ENCODE results near the gene ELFN1.

ELFN1 gene

GRCh38 chr7:1775389-1775788, 105.3 kb downstream of the ELFN1 start:
- no peak for TF ChIP-seq CTCF (IDR thresholded peaks at IDR 0.05; ENCODE audit: borderline replicate concordance, control extremely low read depth, extremely low read depth, insufficient read depth, missing control alignments)
- no peak for DNase-seq (ENCODE audit: low spot score)
- in situ Hi-C loops (cut with MboI; ENCODE audit: low sequenced_read_pairs, unreplicated experiment), result no loop called here

- no peak for TF ChIP-seq CTCF (IDR thresholded peaks at IDR 0.05; ENCODE audit: borderline replicate concordance, control extremely low read depth, extremely low read depth, insufficient read depth, missing control alignments)
- DNase-seq (ENCODE audit: low spot score), result no peak
- in situ Hi-C loops (cut with MboI; ENCODE audit: low sequenced_read_pairs, unreplicated experiment), result no loop called here
These were observed 107.0 kb downstream of the ELFN1 start for GRCh38 chr7:1777122-1777521.

- DNase-seq (ENCODE audit: low spot score), result no peak
- TF ChIP-seq CTCF (IDR thresholded peaks at IDR 0.05; ENCODE audit: borderline replicate concordance, control extremely low read depth, extremely low read depth, insufficient read depth, missing control alignments), result no peak
- in situ Hi-C loops (cut with MboI; ENCODE audit: low sequenced_read_pairs, unreplicated experiment), result no loop called here
These were observed 109.4 kb downstream of the ELFN1 start for GRCh38 chr7:1779445-1779844.

GRCh38 chr7:1781369-1781768, 111.3 kb downstream of the ELFN1 start:
- no peak for DNase-seq (ENCODE audit: low spot score)
- no peak for TF ChIP-seq CTCF (IDR thresholded peaks at IDR 0.05; ENCODE audit: borderline replicate concordance, control extremely low read depth, extremely low read depth, insufficient read depth, missing control alignments)
- in situ Hi-C loops (cut with MboI; ENCODE audit: low sequenced_read_pairs, unreplicated experiment), result no loop called here

GRCh38 chr7:1785839-1786238, 115.8 kb downstream of the ELFN1 start:
- no peak for TF ChIP-seq CTCF (IDR thresholded peaks at IDR 0.05; ENCODE audit: borderline replicate concordance, control extremely low read depth, extremely low read depth, insufficient read depth, missing control alignments)
- in situ Hi-C loops (cut with MboI; ENCODE audit: low sequenced_read_pairs, unreplicated experiment), result no loop called here
- DNase-seq (ENCODE audit: low spot score), result no peak

GRCh38 chr7:1787241-1787640, 117.2 kb downstream of the ELFN1 start:
- no peak for TF ChIP-seq CTCF (IDR thresholded peaks at IDR 0.05; ENCODE audit: borderline replicate concordance, control extremely low read depth, extremely low read depth, insufficient read depth, missing control alignments)
- in situ Hi-C loops (cut with MboI; ENCODE audit: low sequenced_read_pairs, unreplicated experiment), result no loop called here
- DNase-seq (ENCODE audit: low spot score), result no peak

GRCh38 chr7:1787681-1788235, 117.7 kb downstream of the ELFN1 start:
- in situ Hi-C loops (cut with MboI; ENCODE audit: low sequenced_read_pairs, unreplicated experiment), result no loop called here
- no peak for DNase-seq (ENCODE audit: low spot score)
- TF ChIP-seq CTCF (IDR thresholded peaks at IDR 0.05; ENCODE audit: borderline replicate concordance, control extremely low read depth, extremely low read depth, insufficient read depth, missing control alignments), result no peak

Data from GM13976 (cell line).